Amniotic stem cell (primary cell): ENCODE data around the gene STK38.
"Not testable (repeated sequence)": the region's sequence is repeated elsewhere in the genome, so short reads cannot be mapped to it uniquely, and the experiment has no call there.

Experiments
- DNase-seq: peaks from one replicate; lab custom pipeline; 2025; lab: John Stamatoyannopoulos, UW

STK38 gene

DNA sequence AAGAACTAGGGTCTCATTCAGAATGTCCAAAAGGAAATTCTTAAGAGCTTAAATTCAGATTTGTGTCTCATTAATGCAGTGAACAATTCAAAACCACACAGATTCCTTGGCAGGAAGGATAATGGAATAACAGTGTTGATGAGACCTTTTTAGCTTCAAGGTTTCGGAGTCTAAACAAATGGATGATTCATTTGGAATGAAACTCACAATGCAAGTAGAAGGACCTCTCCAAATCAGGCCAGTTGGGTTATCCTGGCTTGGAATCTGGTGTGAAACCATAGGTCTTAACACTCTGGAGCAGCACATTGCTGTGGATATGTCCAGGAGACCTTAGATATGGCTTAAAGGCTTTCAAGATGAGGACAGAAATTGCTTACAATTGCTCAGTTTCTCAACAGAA lies 59.6 kb downstream of the STK38 start:
- DNase-seq = no peak

DNA sequence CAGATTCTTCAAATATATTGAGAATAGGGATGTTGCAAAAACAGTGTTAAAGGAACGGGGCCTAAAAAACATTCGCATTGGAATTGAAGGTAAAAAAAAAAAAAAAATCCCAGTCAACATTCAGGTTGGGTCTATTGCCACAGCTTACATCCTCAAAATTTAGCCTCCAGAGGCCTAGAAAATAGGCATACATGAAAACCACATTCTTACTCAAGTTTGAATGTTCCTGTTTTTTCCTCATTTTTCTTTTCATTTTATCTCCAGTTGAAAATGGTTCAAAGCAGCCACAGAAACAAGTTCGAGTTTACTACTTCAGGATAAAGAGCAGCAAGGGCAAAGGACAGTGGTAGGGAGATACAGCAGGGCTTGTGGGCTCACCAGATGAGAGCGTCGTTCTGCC lies 62.5 kb downstream of the STK38 start:
- DNase-seq = no peak

DNA sequence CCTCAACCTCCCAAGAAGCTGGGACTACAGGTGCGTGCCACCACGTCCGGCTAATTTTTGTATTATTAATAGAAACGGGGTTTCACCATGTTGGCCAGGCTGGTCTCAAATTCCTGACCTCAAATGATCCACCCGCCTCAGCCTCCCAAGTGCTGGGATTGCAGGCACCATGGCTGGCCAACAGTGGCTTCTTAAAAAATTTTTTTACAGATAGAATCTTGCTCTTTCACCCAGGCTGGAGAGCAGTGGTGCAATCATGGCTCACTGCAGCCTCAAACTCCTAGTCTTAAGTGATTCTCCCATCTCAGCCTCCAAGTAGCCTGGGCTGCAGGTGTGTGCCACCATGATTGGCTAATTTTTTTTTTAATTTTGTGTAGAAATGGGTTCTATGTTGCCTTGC lies 64.0 kb downstream of the STK38 start:
- DNase-seq = not testable (repeated sequence)

DNA sequence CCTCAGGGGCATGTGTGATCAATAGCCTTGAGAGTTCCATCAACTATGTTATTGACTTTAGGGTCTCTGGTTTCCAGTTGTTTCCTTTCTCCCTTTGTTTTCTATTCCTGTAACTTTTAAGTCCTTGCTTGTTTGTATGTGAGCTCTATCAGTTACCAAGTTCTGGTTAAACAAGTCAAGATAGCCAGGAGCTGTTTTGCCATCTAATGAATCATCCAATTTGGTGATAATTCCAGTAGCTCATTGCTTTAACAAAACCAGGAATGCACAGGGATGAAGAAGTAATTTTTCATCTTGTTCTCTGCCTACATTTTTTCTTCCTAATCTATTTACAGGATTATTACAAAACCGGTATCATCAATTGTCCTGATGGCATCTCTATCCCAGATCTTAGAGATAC lies 68.0 kb downstream of the STK38 start:
- DNase-seq = no peak

DNA sequence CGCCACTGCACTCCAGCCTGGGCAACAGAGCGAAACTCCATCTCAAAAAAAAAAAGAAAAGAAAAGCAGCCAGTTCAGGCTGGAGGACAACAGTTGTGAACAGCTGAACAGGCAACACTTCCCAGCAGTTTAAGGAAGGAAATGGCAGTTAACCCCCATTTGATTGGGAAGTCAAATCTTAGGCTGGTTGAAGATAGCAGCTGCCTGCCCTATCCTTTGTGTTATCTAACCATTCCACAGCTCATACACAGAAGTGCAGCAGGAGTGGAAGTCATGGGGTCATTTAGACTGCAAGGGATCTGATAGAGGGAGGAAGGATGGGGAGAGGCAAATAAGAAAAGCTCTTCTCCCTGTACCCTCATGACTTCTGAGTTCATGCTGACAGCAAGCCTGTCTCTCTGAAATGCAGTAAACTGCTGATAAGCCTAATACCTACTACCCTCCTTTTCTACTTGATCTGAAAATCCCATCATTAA lies 69.2 kb downstream of the STK38 start:
- DNase-seq = no peak

DNA sequence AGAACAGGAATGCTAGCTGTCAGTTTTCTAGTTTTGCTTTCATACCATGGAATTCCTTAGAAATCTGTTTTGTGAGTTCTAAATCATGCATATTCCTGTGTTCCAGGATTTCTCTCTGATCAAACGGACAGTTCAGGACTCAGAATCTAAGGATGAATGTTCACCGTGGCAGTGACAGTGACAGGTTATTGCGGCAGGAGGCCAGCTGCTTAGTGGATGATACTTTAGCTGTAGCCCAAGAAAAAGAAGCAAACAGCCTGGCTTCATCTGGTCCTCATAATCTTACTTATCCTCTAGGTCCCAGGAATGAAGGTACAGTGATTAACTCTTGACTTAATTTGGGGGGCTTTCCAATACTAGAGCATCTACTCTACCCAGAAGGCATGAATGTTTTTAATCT lies 77.3 kb downstream of the STK38 start:
- no peak for DNase-seq

DNA sequence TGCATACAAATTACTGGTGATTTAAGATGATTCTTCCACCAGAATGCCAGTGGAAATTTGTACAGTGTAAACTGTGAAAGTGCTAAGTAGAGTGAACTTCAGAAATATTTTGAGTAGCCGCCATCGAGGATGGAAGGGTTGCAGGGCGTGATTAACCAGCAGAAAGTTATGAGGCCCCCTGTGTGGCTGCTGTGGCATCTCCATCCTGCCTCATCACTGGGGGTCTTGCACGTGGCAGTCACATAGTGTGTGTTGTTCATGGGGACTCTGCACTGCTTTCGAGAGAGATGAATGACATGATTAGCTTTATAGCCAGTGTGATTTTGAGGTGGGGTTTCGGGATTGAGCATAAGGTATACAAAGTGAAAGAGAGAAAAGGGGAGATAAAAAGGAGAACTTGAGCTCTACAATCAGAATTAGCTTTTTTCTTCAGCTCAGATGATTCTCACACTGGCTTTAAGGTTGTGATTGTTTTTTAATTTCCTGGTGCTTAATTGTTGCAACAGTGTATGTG lies 78.1 kb downstream of the STK38 start:
- no peak for DNase-seq

DNA sequence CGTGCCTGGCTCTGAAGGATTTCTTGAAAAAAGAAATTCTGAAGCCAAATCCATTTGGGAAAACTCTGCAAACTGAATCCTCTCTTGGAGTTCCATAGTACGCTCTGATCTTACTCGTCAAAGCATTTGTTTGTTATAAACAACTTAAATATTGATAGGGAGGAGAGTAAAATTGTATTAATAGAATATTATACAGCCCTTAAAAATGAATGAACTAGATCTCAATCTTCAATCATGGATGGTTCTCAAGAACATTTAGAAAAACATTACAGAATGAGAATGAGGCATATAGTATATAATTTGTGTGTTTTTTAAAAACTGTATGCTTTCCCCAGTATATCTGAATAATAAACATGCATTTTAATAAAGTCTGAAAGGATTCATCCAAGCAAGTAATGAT lies 79.7 kb downstream of the STK38 start:
- no peak for DNase-seq

DNA sequence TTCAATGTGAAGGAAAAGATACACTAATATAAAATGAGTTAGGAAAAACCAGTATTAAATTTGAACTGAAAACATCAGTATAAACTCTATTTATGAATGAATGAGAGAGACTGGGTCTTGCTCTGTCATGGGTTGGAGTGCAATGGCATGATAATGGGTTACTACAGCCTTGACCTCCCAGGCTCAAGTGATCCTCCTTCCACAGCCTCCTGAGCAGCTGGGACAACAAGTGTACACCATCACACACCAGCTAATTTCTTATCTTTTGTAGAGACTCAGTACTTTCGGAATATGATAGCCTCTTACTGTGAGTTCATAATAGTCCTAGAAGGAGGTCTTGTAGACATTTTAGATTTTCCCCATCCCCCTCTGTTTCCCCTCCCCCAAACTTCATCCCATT lies 83.0 kb downstream of the STK38 start:
- no peak for DNase-seq

DNA sequence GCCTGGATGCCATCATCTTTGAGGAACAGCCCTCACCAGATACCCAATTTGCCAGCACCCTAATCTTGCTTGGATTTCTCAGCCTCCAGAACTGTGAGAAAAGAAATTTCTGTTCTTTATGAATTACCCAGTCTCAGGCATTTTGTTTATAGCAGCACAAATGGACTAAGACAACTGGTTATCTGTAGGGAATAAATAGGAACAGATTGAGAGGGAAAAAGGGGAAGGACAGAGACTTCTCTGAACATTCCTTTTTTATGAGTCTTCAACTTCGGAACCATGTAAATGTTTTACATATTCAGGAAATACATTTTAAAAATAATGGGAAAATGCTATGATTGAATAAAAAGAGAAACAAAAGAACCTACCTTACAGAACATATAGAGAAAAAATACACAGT lies 83.6 kb downstream of the STK38 start:
- DNase-seq = no peak

DNA sequence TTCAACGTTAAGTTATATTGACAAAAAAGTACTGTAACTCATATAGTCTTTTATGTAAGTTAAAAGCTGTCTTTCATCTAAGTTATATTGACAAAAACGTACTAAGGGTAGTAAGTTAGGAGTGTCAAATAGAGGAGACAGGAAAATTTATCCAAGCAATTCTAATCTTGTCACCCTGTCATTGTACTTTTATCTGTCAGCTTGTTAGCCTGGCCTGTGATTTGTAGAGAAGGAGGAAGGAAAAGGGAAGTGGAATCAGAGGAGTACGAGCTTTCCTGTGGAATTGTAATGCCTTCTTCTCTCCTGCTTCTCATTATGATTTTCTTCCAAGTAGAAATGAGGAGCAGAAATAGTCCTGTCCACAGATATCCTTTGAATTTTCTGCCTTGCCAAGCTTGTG lies 85.6 kb downstream of the STK38 start:
- no peak for DNase-seq

DNA sequence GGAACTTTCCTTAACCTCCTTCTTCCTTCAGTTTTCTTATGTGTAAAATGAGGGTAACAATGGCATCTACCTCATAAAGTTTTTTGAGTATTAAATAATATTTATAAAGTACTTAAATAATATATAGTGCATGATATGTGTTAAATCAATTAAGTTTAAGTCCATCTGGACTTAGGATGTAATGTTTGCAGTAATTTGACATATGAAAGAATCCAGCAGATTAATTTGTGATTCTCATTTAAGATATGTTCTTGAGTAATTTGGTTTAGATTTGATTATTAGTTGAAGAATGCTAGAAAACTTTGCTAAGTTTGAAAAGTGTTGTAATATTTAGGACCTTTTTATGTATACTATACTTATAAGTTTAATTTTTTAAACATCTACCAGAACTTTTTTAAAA lies 86.4 kb downstream of the STK38 start:
- no peak for DNase-seq

DNA sequence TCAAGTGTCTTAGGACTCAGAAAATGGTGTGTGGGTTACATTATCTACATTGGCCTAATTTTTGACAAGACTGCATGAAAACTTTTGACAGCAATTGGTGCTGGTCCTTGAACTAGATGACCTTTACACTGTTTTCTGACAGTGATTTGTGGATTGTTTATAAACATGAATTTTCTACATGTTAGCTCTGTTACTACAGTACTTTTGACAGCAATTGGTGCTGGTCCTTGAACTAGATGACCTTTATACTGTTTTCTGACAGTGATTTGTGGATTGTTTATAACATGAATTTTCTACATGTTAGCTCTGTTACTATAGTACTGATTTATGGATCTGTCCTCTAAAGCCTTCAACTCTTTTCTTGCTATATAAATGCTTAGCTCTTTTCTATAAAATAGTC lies 87.8 kb downstream of the STK38 start:
- no peak for DNase-seq

DNA sequence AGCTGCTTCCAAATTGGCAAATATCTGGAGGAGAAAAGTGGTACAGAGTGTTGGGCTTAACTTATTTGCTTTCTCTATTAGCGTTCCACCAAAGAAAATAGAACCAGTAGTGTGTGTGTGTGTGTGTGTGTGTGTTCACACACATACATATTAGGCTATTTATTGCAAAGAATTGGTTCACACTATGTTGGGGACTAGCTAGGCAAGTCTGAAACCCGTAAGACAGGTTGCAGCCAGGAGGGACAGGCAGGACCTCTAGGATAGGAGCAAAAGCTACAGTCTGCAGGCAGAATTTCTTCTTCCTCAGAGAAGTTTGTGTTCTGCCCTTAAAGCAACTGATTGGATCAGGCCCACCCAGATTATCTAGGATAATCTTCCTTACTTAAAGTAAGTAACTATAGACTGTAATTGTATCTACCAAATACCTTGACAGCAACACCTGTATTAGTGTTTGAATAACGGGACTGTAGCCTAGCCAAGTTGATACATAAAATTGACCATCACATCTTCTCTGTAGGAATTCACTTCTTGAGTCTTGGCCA lies 91.7 kb downstream of the STK38 start:
- DNase-seq = no peak

DNA sequence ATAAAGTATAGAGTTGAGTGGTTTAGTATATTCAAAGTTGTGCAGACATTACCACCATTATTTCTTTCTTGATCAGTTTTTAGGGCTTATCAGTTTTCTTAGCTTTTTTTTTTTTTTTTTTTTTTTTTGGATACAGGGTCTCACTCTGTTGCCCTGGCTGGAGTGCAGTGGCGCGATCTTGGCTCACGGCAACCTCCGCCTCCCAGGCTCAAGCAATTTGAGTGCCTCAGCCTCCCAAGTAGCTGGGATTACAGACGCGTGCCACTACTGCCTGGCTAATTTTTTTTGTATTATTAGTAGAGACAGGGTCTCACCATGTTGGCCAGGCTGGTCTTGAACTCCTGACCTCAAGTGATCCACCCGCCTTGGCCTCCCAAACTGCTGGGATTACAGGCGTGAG lies 94.4 kb downstream of the STK38 start:
- not testable (repeated sequence) for DNase-seq

DNA sequence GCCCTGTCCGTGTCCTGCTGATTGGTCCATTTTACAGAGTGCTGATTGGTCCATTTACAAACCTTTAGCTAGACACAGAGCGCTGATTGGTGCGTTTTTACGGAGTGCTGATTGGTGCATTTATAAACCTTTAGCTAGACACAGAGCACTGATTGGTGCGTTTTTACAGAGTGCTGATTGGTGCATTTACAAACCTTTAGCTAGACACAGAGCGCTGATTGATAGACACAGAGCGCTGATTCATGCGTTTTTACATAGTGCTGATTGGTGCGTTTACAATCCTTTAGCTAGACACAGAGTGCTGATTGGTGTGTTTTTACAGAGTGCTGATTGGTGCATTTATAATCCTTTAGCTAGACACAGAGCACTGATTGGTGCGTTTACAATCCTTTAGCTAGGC lies 98.1 kb downstream of the STK38 start:
- not testable (repeated sequence) for DNase-seq

DNA sequence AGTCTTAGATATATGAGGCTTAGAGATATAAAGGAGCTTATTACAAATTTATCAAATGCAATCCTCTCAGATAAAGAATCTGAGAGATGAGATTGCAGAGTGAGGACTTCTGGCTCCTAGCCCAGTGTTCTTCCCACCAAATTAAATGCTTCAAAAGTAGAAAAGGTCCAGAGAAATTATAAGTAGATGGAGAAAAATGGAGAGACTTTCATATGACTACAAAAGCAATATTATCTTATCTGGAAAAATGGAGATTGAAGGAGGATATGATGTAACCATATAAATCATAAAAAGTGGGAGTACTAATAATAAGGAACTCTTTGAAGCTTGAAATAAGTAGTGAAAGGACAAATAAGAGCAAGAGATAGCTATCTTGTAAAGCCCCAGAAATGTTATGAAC lies 101.7 kb downstream of the STK38 start:
- no peak for DNase-seq

DNA sequence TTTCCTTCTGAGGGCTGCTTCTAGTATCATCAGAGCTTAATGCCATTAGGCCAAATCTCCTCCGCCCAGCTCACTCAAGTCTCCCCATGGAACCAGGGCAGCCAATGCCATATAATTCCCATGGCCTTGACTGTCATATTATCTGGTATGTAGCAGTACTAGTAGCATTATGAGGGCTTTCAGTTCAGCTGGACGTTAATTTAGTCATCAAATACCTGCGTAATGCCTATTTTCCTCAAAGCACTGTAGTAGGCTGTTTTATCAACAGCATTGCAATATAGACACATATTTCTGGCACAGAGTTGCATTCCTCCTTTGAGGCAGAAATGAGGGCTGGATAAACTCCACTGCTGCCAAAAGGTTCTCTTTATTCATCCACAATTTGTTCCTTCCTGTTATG lies 102.8 kb downstream of the STK38 start:
- DNase-seq = no peak
